Lung (tissue), 12 donors: ENCODE measurements around the gene SLC35F3. TPM values are rescaled to one million over a fixed set of nuclear protein-coding genes. Genes with fewer than 3 reads are reported as not detected.

Experiments
- ATAC-seq: fragments of 200-7000 bp; cut with Tn5 transposase; one replicate; pipeline ENCODE4 v1.9.1; 2020; ENCODE audit warnings: moderate number of reproducible peaks; ENCODE audit not compliant: insufficient read depth, low FRiP score
- DNase-seq, 3 donors: peaks; one replicate each; pipeline ENCODE4 v3.0.0-alpha.2; 2013 to 2017
- H3K27ac ChIP-seq, 2 donors: one replicate each; pipeline ENCODE4 v1.5.1; 2013; ENCODE audit warnings: mild to moderate bottlenecking in 2 of 2, moderate library complexity in 2 of 2, control low read depth in 1 of 2, inconsistent platforms in 1 of 2, low read depth in 1 of 2, low read length in 1 of 2
- H3K27me3 ChIP-seq, 3 donors: one replicate each; pipeline ENCODE4 v1.5.1; 2013; ENCODE audit warnings: low read length in 2 of 3; ENCODE audit not compliant: control insufficient read depth in 3 of 3, insufficient read depth in 3 of 3
- H3K36me3 ChIP-seq, 4 donors: one replicate each; pipeline ENCODE4 v1.5.1; 2013; ENCODE audit warnings: low read length in 4 of 4, mild to moderate bottlenecking in 1 of 4, moderate library complexity in 1 of 4; ENCODE audit not compliant: control insufficient read depth in 4 of 4, insufficient read depth in 4 of 4
- H3K4me1 ChIP-seq, 5 donors: one replicate each; pipeline ENCODE4 v1.5.1; 2013; ENCODE audit warnings: low read length in 5 of 5, mild to moderate bottlenecking in 2 of 5, moderate library complexity in 1 of 5; ENCODE audit not compliant: control insufficient read depth in 5 of 5, insufficient read depth in 5 of 5
- H3K4me3 ChIP-seq: one replicate; pipeline ENCODE4 v1.5.1; 2013; ENCODE audit warnings: mild to moderate bottlenecking, control low read depth, moderate library complexity
- H3K9ac ChIP-seq, 2 donors: one replicate each; pipeline ENCODE4 v1.5.1; 2013; ENCODE audit warnings: low read length in 2 of 2, control low read depth in 1 of 2; ENCODE audit not compliant: insufficient read depth in 1 of 2
- H3K9me3 ChIP-seq, 4 donors: one replicate each; pipeline ENCODE4 v1.5.1; 2013; ENCODE audit warnings: low read length in 3 of 4, mild to moderate bottlenecking in 1 of 4, moderate library complexity in 1 of 4; ENCODE audit not compliant: control insufficient read depth in 4 of 4, insufficient read depth in 3 of 4
- WGBS, 2 donors: extraction: QIAGEN DNeasy Blood & Tissue Kit; methylation state at CpG; one replicate each; pipeline ENCODE4 v1.1.7; 2013; 5-methylcytosine and 5-hydroxymethylcytosine counted together
- polyA plus RNA-seq, 2 donors: library from polyadenylated mRNA; stranded (reverse); fragments of 200-250 nt; gene quantifications; one replicate each; pipeline ENCODE4 v1.2.1, GENCODE V29; 2013
- total RNA-seq, 2 donors: library from RNA; depleted of rRNA in 1 of 2; stranded (reverse); fragments of >200 nt in 1 of 2; gene quantifications; one replicate each; pipeline ENCODE4 v1.2.1, GENCODE V29; 2014 to 2021
- TF ChIP-seq, protein P1 (sequence below): IDR thresholded peaks from 2 replicates; pipeline ENCODE4 v1.5.1; 2012; ENCODE audit warnings: mild to moderate bottlenecking; ENCODE audit errors: control extremely low read depth, extremely low read depth
- donor health status: control.
- donor health status: control.
- donor health status: Bipolar disorder and iron deficiency.
- donor health status: healthy.
- donor health status: DM: yes; HTN: yes; CAD: no.

The SLC35F3 gene
- total and polyA plus RNA-seq, 4 donors = 0.09 to 1.4 (median 0.48) TPM

DNA sequence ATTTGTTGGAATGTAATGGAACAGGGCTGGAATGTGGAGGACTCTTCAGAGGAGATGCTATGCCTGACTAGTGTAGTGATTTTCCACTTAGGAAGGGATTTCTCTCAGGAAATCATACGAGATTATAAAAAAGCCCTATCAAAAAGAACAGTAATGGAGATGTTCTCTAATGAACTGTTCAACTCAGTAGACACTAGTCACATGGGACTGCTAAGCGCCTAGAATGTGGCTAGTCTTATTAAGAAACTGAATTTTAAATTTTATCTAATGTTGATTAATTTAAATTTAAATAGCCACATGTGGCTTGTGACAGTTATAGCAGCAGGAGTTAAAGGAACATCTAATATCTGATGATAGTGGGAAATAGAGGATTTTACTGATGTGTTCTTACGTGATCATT lies 94.0 kb downstream of the SLC35F3 start:
- no peaks in the 10 kb centered on the region for H3K4me1 ChIP-seq
- DNase-seq (no peak), ATAC-seq (no peak)
- H3K9ac ChIP-seq = no peak overlapping the region
- H3K36me3 ChIP-seq = no peaks in the 10 kb centered on the region
- TF ChIP-seq, protein P1, sequence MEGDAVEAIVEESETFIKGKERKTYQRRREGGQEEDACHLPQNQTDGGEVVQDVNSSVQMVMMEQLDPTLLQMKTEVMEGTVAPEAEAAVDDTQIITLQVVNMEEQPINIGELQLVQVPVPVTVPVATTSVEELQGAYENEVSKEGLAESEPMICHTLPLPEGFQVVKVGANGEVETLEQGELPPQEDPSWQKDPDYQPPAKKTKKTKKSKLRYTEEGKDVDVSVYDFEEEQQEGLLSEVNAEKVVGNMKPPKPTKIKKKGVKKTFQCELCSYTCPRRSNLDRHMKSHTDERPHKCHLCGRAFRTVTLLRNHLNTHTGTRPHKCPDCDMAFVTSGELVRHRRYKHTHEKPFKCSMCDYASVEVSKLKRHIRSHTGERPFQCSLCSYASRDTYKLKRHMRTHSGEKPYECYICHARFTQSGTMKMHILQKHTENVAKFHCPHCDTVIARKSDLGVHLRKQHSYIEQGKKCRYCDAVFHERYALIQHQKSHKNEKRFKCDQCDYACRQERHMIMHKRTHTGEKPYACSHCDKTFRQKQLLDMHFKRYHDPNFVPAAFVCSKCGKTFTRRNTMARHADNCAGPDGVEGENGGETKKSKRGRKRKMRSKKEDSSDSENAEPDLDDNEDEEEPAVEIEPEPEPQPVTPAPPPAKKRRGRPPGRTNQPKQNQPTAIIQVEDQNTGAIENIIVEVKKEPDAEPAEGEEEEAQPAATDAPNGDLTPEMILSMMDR = no peak
- no peaks in the 10 kb centered on the region for H3K27me3 ChIP-seq
- no peak overlapping the region for H3K27ac ChIP-seq
- 70 to 89% methylated on average over 3 of the region's 3 CpGs for WGBS, 2 donors
- H3K4me3 ChIP-seq = no peak overlapping the region
- H3K9me3 ChIP-seq = no peaks in the 10 kb centered on the region

DNA sequence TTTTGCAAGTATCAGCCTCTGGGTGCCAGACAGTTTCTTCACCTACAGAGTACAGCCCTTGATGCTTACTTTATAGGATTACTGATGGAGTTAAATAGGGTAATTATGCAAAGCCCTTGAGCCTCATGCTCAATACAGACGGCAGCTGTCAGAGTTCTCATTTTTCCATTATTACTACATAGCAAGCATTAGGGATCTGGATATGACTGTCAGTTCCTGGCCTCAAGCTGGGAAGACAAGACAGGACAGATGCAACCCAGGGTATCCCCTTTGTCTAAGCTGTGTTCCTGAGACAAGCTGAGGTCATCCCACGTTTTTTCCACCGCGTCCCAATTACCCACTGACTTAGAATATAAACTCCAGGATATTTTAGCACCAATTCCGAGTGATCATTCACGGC lies 94.4 kb downstream of the SLC35F3 start:
- WGBS, 2 donors = 73 to 89% methylated on average over 6 of the region's 6 CpGs
- H3K27ac ChIP-seq = no peak overlapping the region
- ATAC-seq = no peak

DNA sequence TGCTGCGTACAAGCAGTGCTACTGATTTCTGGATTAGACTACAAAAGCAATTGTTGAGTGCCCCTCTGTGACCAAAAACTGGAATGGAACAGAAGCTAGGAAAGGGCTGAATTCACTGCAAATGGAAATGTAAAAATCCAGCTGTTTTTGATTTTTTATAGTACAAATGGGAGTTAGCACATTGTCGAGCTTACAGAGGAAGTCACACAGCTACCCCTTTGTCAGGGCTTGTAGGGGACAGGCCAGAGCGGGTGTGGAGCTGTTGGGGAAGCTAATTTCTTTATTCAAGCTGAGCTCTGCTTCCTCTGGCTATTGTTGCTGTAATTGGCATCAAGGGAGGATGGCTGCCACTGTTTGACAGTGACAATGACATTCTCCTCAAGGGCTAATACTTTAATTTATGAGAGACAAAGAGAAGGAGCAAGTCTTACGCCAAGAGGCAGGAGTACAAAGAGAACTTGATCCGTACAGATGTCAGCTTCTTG lies 96.1 kb downstream of the SLC35F3 start:
- H3K27me3 ChIP-seq = no peaks in the 10 kb centered on the region
- no peak overlapping the region for H3K9ac ChIP-seq
- 61 to 62% methylated on average over 5 of the region's 5 CpGs for WGBS, 2 donors
- no peaks in the 10 kb centered on the region for H3K36me3 ChIP-seq
- DNase-seq = no peak
- TF ChIP-seq, protein P1 = no peak
- no peaks in the 10 kb centered on the region for H3K4me1 ChIP-seq
- no peak overlapping the region for H3K4me3 ChIP-seq
- ATAC-seq = no peak
- H3K27ac ChIP-seq = no peak overlapping the region
- H3K9me3 ChIP-seq = no peaks in the 10 kb centered on the region

More for the DNA sequence above, 94.4 kb downstream of the SLC35F3 start:
- TF ChIP-seq, protein P1 = no peak
- DNase-seq = no peak
- H3K9me3 ChIP-seq = no peaks in the 10 kb centered on the region
- no peaks in the 10 kb centered on the region for H3K27me3 ChIP-seq
- no peak overlapping the region for H3K9ac ChIP-seq
- H3K4me1 ChIP-seq = no peaks in the 10 kb centered on the region
- no peak overlapping the region for H3K4me3 ChIP-seq
- no peaks in the 10 kb centered on the region for H3K36me3 ChIP-seq

DNA sequence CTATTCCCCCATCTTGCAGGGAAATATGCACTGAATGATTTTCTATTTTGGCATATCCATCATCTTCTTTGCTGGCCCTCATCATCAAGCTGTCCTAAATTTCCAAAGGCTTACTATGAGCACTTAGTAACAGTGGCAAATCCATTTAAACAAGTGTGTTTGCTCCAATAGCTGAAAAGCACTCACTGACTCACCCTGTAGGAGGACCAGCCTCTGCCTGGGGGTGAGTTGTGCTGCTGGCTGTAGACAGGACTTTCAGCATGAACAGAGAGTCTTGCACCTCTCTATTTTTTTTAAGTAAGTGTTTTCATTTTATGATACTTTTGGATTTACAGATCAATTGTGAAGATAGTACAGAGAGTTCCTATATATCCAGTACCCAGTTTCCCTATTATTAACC lies 97.3 kb downstream of the SLC35F3 start:
- ATAC-seq = no peak
- Histone ChIP-seq H3K27me3 (no peaks in the 10 kb centered on the region), H3K4me1 (no peaks in the 10 kb centered on the region), H3K9ac (no peak overlapping the region), H3K27ac (no peak overlapping the region), H3K36me3 (no peaks in the 10 kb centered on the region), H3K9me3 (no peaks in the 10 kb centered on the region), H3K4me3 (no peak overlapping the region)
- TF ChIP-seq, protein P1 = no peak
- DNase-seq = no peak
